A549 (cell line): ENCODE results near the gene TCF4. TPM values are rescaled to one million over a fixed set of nuclear protein-coding genes. Genes with fewer than 3 reads are reported as not detected.

Experiments
- ATAC-seq, 2 experiments: fragments of 200-7000 bp in 1 of 2; fragments of >200 bp in 1 of 2; cut with Nextera tagmentation in 1 of 2; cut with Tn5 transposase in 1 of 2; 3 replicates each; pipeline versions ENCODE4 v1.8.0 to v1.9.1; 2018 to 2020; ENCODE audit warnings: mild to moderate bottlenecking in 1 of 2, moderate library complexity in 1 of 2
- CTCF ChIA-PET: fragments of 300-600 bp; sonication (Branson Sonifier 250); formaldehyde crosslinking; extraction: SDS; loops from one replicate; lab custom pipeline; 2021; ENCODE audit warnings: antibody characterized with exemption, inconsistent platforms; lab: Yijun Ruan, JAX
- POLR2A ChIA-PET: fragments of 350-600 bp; formaldehyde crosslinking; extraction: SDS; loops from one replicate; lab custom pipeline; 2021; ENCODE audit warnings: antibody characterized with exemption, inconsistent platforms; lab: Yijun Ruan, JAX
- DNase-seq, 2 experiments: peaks; one replicate each; pipeline versions ENCODE4 v3.0.0 to v3.0.0-alpha.2; 2011 to 2016; ENCODE audit warnings: low read depth in 1 of 2, low spot score in 1 of 2
- FAIRE-seq: peaks from 2 replicates; lab custom pipeline; 2011; peaks lifted over from hg19 to GRCh38; lab: Jason Lieb, UNC
- H3K27ac ChIP-seq, 2 experiments: fragments of >200 bp; sonication (Bioruptor Twin); formaldehyde crosslinking; 3 replicates each; pipeline ENCODE4 v1.5.1; 2016 to 2017
- H3K4me1 ChIP-seq: fragments of >200 bp; sonication (Bioruptor Twin); formaldehyde crosslinking; 3 replicates; pipeline ENCODE4 v1.6.1; 2016
- H3K4me2 ChIP-seq: fragments of >200 bp; sonication (Bioruptor Twin); formaldehyde crosslinking; 3 replicates; pipeline ENCODE4 v1.6.1; 2016
- H3K4me3 ChIP-seq: fragments of >200 bp; sonication (Bioruptor Twin); formaldehyde crosslinking; 3 replicates; pipeline ENCODE4 v1.5.1; 2016
- H3K9me3 ChIP-seq: fragments of >200 bp; sonication (Bioruptor Twin); formaldehyde crosslinking; 3 replicates; pipeline ENCODE4 v1.6.1; 2016
- CHD4 ChIP-seq: fragments of 200-600 bp; sonication (generic); IDR thresholded peaks from 2 replicates; pipeline ENCODE4 v1.6.1; 2016; ENCODE audit warnings: antibody characterized with exemption, mild to moderate bottlenecking, borderline replicate concordance
- EP300 ChIP-seq, 2 experiments: fragments of >200 bp; sonication (Bioruptor Twin); formaldehyde crosslinking; IDR thresholded peaks; 2 replicates in 1 of 2; 3 replicates in 1 of 2; pipeline ENCODE4 v1.6.1; 2016 to 2017
- FOXS1 ChIP-seq: fragments of 250-450 bp; sonication (Bioruptor Pico); IDR thresholded peaks from 2 replicates; pipeline ENCODE4 v1.5.0; 2020; ENCODE audit warnings: mild to moderate bottlenecking, moderate library complexity
- HOXB5 ChIP-seq: fragments of 250-450 bp; sonication (Bioruptor Pico); IDR thresholded peaks from 2 replicates; pipeline ENCODE4 v1.5.0; 2020; ENCODE audit warnings: mild to moderate bottlenecking, moderate library complexity
- JUN ChIP-seq, 2 experiments: fragments of >200 bp; sonication (Bioruptor Twin); formaldehyde crosslinking; IDR thresholded peaks; 2 replicates in 1 of 2; 3 replicates in 1 of 2; pipeline ENCODE4 v1.6.1; 2016 to 2017
- JUNB ChIP-seq: fragments of >200 bp; sonication (Bioruptor Twin); formaldehyde crosslinking; IDR thresholded peaks from 2 replicates; pipeline ENCODE4 v1.6.1; 2016
- KDM1A ChIP-seq: fragments of 200-600 bp; sonication (generic); IDR thresholded peaks from 2 replicates; pipeline ENCODE4 v1.6.1; 2016; ENCODE audit warnings: low read depth, mild to moderate bottlenecking
- MAFK ChIP-seq: fragments of 450-650 bp; IDR thresholded peaks from 2 replicates; pipeline ENCODE4 v1.6.1; 2014; ENCODE audit not compliant: partially characterized antibody
- MAZ ChIP-seq: fragments of 150-350 bp; IDR thresholded peaks from 2 replicates; pipeline ENCODE4 v1.6.1; 2014; ENCODE audit warnings: antibody characterized with exemption, low read depth, low read length, borderline replicate concordance
- NFE2L2 ChIP-seq: fragments of 150-350 bp; conservative IDR thresholded peaks from 2 replicates; pipeline ENCODE4 v1.6.1; 2014; ENCODE audit warnings: low read length
- PHF8 ChIP-seq: fragments of 200-600 bp; sonication (generic); IDR thresholded peaks from 2 replicates; pipeline ENCODE4 v1.6.1; 2016; ENCODE audit warnings: low read depth, mild to moderate bottlenecking, antibody characterized with exemption, moderate library complexity, borderline replicate concordance
- POLR2AphosphoS2 ChIP-seq: conservative IDR thresholded peaks from 2 replicates; pipeline ENCODE4 v1.6.1; 2012; ENCODE audit warnings: low read length, improper control_type of control experiment, inconsistent platforms
- SMC3 ChIP-seq: fragments of >200 bp; sonication (Bioruptor Twin); formaldehyde crosslinking; IDR thresholded peaks from 3 replicates; pipeline ENCODE4 v1.6.1; 2018; ENCODE audit warnings: inconsistent platforms
- SREBF2 ChIP-seq: fragments of 450-650 bp; IDR thresholded peaks from 2 replicates; pipeline ENCODE4 v1.6.1; 2014; ENCODE audit warnings: mild to moderate bottlenecking, moderate library complexity
- TP53 ChIP-seq: fragments of 250-450 bp; sonication (Bioruptor Pico); IDR thresholded peaks from 2 replicates; pipeline ENCODE4 v1.5.0; 2021; ENCODE audit warnings: mild to moderate bottlenecking, moderate library complexity
- WGBS: methylation state at CpG from one replicate; pipeline ENCODE4 v1.1.6; 2017; ENCODE audit errors: missing lambda C conversion rate; 5-methylcytosine and 5-hydroxymethylcytosine counted together
- polyA plus RNA-seq, 4 experiments: library from polyadenylated mRNA; depleted of rRNA in 3 of 4; stranded (reverse); fragments of >200 nt; fragmentation: RNase III in 1 of 4; extraction: RNeasy Plus Mini Kit Qiagen cat#74134 plus additional on column Dnase treatment in 1 of 4; gene quantifications; 2 replicates in 3 of 4; 3 replicates in 1 of 4; pipeline ENCODE4 v1.2.3, GENCODE V29; 2011 to 2017
- TF ChIP-seq, protein P1 (sequence below): fragments of 150-350 bp; IDR thresholded peaks from 2 replicates; pipeline ENCODE4 v1.6.1; 2014; ENCODE audit warnings: low read depth, mild to moderate bottlenecking, low read length
- TF ChIP-seq, protein P2 (sequence below): IDR thresholded peaks from 2 replicates; pipeline ENCODE4 v1.6.1; 2012; ENCODE audit warnings: low read depth, borderline replicate concordance

The TCF4 gene
- polyA plus RNA-seq, 2 of the 4 experiments (the other 2 are of a cell fraction), result 3.0 to 4.0 TPM

DNA sequence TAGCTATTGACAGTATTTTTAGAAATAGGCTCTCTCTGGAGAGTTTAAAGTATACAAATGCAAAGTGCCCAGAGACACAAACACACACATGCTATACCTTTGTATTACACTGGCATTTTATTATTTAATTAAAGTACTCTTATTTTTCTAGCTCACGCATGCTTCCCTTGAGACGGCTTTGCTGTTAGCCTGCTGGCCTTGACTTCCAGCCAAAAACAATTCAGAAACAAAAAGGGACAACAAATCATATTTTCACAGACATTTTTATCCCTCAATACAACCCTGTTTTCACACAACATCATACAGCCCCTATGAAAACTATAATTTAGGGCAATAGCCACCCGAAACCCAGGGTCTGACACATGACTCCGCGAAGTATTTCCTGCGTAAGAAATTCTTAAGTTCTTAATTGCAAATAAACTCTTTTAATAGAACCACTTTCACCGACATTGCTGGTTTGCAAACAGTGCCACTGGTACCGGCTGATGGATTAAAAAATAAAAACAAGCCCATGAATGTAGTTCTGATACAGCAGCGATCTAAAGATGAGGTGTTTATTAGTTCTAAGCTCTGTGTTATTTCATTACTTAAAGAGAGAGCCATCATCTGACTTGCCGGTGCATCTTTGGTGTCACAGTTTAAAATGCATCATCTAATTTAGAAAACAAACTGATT is 185.1 kb downstream of the TCF4 start:
- ChIA-PET CTCF (no interaction called here), POLR2A (no interaction called here)
- no peak for DNase-seq
- no peak for ATAC-seq
- H3K4me3 ChIP-seq, result no peak overlapping the region
- H3K4me1 ChIP-seq, result peaks cover 24% of the 10 kb centered on the region
- H3K27ac ChIP-seq, result no peak overlapping the region
- FAIRE-seq, result no peak
- no peak overlapping the region for H3K4me2 ChIP-seq
- TF ChIP-seq TP53 (no peak), HOXB5 (CRISPR knock-in tag) (no peak), EP300 (IDR thresholded peaks at IDR 0.05) (no peak), PHF8 (no peak), POLR2AphosphoS2 (no peak), CHD4 (no peak), FOXS1 (no peak), MAFK (no peak), NFE2L2 (no peak), MAZ (no peak), KDM1A (no peak), JUNB (no peak), JUN (IDR thresholded peaks at IDR 0.05) (no peak), SREBF2 (no peak)
- TF ChIP-seq, protein P1, sequence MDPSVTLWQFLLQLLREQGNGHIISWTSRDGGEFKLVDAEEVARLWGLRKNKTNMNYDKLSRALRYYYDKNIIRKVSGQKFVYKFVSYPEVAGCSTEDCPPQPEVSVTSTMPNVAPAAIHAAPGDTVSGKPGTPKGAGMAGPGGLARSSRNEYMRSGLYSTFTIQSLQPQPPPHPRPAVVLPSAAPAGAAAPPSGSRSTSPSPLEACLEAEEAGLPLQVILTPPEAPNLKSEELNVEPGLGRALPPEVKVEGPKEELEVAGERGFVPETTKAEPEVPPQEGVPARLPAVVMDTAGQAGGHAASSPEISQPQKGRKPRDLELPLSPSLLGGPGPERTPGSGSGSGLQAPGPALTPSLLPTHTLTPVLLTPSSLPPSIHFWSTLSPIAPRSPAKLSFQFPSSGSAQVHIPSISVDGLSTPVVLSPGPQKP, result no peak
- no peaks in the 10 kb centered on the region for H3K9me3 ChIP-seq
- WGBS, result 88% methylated on average over 10 of the region's 10 CpGs

DNA sequence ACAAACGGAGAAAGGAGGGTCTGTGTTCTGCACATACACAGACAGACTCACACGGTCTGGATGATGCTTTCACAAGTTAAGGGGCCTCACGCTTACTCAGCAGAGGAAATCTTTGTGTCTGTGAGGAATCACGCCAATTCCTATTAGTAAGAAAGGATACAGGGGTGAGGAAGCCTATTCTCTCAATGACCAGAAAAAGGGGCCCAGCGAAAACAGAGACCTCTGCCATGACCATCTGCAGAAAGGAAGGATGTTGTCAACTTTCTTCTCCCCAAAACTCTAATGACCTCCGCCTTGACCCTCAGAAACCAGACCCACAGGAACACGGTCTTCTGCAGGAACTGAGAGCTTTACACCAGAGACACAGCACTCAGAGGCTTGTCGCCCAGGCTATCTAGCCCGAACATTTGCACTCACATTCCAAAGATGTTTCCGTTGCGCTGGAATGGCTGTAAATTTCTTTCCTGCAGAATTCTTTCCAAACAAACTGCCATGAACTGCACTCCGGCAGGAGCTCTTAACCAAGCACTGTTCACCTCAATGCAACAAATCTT is 186.3 kb downstream of the TCF4 start:
- H3K27ac ChIP-seq, result peak overlapping the region in 1 of 2 experiments; percentile 49; a peak in 2 of 6 replicates
- ATAC-seq (peak in 1 of 2 experiments; percentile 42; a peak in 2 of 6 replicates), DNase-seq (peak in 1 of 2 experiments; percentile 5), FAIRE-seq (no peak)
- H3K4me3 ChIP-seq, result no peak overlapping the region
- H3K4me2 ChIP-seq, result peak overlapping the region; percentile 56
- 56% methylated on average over 12 of the region's 12 CpGs for whole genome bisulfite sequencing
- ChIA-PET POLR2A (no interaction called here), CTCF (no interaction called here)
- peaks cover 24% of the 10 kb centered on the region for H3K4me1 ChIP-seq
- H3K9me3 ChIP-seq, result no peaks in the 10 kb centered on the region
- TF ChIP-seq, protein P2, sequence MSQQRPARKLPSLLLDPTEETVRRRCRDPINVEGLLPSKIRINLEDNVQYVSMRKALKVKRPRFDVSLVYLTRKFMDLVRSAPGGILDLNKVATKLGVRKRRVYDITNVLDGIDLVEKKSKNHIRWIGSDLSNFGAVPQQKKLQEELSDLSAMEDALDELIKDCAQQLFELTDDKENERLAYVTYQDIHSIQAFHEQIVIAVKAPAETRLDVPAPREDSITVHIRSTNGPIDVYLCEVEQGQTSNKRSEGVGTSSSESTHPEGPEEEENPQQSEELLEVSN, result no peak
- TF ChIP-seq, all 56 proteins: peak for 0

DNA sequence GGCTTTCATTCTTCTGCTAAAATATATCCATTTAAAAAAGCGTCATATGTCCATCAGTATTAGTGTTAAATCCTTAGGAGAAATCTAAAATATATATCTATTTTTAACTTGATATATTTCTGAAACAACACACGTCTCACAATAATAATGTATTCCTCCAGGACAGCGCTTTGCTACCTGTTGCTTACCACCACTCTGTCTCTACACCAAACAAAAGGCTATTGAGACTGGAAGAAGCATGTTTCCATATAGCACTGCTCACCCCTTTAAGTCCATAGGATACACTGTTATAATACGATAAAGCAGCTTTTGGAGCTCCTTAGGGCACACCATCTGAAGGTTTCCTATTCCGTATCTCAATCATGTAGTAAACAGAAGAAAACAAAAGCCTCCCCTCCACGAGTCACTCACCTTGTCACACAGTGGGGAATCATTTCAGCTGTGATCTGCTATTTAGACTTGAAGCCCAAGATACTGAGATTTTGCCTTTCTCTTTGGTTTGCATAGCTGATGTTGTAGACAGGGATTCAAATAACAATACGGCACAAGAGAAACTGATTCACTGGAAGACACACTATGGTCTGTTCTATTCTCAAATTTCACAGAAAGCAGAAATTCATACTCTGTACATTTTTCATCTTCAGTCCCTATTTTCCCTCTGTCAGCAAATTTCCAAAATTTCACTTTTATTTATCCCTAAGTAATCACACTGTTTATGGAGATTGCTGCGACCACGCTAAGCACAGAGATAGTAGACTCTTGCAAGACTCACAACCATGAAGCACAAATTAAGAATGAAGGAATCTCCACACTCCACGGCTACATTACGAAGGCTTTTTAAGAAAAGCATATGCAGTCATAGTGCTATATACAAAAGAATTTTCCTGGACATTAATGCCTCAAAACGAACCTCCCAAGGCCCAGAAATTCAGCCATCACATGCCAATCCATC is 187.1 kb downstream of the TCF4 start:
- no peaks in the 10 kb centered on the region for H3K9me3 ChIP-seq
- peaks cover 16% of the 10 kb centered on the region; the same call in 2 of the 3 replicates for H3K4me1 ChIP-seq
- FAIRE-seq (no peak), DNase-seq (no peak), ATAC-seq (no peak)
- no peak overlapping the region for H3K4me3 ChIP-seq
- WGBS, result 77% methylated on average over 12 of the region's 12 CpGs
- POLR2A ChIA-PET, result no interaction called here
- peak overlapping the region; percentile 56; the same call in 2 of the 3 replicates for H3K4me2 ChIP-seq
- no peak overlapping the region; a peak in 1 of 6 replicates for H3K27ac ChIP-seq
- CTCF ChIA-PET, result no interaction called here
- TF ChIP-seq MAFK (peak; percentile 92), SREBF2 (no peak), KDM1A (no peak), SMC3 (no peak)
